BE2C (cell line): ENCODE data around the gene AP2A2.
A peak's percentile ranks its signal among the peaks of the same experiment; 100 is the strongest.

Experiments
- DNase-seq: peaks from one replicate; pipeline ENCODE4 v3.0.0-alpha.2; 2020
- H3K27me3 ChIP-seq: fragments of 250-450 bp; sonication (Bioruptor Pico); 2 replicates; pipeline ENCODE4 v1.5.1; 2020; ENCODE audit warnings: mild to moderate bottlenecking
- H3K36me3 ChIP-seq: fragments of 250-450 bp; sonication (Bioruptor Pico); 2 replicates; pipeline ENCODE4 v1.5.1; 2020; ENCODE audit warnings: mild to moderate bottlenecking
- H3K4me1 ChIP-seq: fragments of 250-450 bp; sonication (Bioruptor Pico); 2 replicates; pipeline ENCODE4 v1.5.1; 2020
- H3K4me3 ChIP-seq: 2 replicates; pipeline ENCODE4 v1.5.1; 2011; ENCODE audit warnings: low read depth, low read length
- H3K9me3 ChIP-seq: fragments of 250-450 bp; sonication (Bioruptor Pico); 2 replicates; pipeline ENCODE4 v1.5.1; 2020
- CTCF ChIP-seq: IDR thresholded peaks from 2 replicates; pipeline ENCODE4 v1.5.1; 2012; ENCODE audit warnings: mild to moderate bottlenecking, low read depth, low read length

The AP2A2 gene

GRCh38 chr11:1028291-1028540 lies 102.5 kb downstream of the AP2A2 start:
- Histone ChIP-seq H3K27me3 (no peaks in the 10 kb centered on the region), H3K36me3 (no peaks in the 10 kb centered on the region), H3K9me3 (no peaks in the 10 kb centered on the region), H3K4me3 (no peak overlapping the region), H3K4me1 (no peaks in the 10 kb centered on the region)
- TF ChIP-seq CTCF: no peak
- DNase-seq: no peak

- Histone ChIP-seq H3K4me1 (no peaks in the 10 kb centered on the region), H3K27me3 (no peaks in the 10 kb centered on the region), H3K9me3 (no peaks in the 10 kb centered on the region), H3K36me3 (no peaks in the 10 kb centered on the region), H3K4me3 (no peak overlapping the region)
- DNase-seq: no peak
- no peak for TF ChIP-seq CTCF
These were observed 102.9 kb downstream of the AP2A2 start for GRCh38 chr11:1028616-1029015.

- Histone ChIP-seq H3K4me3 (no peak overlapping the region), H3K4me1 (no peaks in the 10 kb centered on the region), H3K9me3 (no peaks in the 10 kb centered on the region), H3K27me3 (no peaks in the 10 kb centered on the region), H3K36me3 (no peaks in the 10 kb centered on the region)
- no peak for DNase-seq
- no peak for TF ChIP-seq CTCF
These were observed 103.4 kb downstream of the AP2A2 start for GRCh38 chr11:1029051-1029450.

GRCh38 chr11:1029654-1030053 lies 104.0 kb downstream of the AP2A2 start:
- Histone ChIP-seq H3K9me3 (no peaks in the 10 kb centered on the region), H3K4me1 (no peaks in the 10 kb centered on the region), H3K27me3 (no peaks in the 10 kb centered on the region), H3K36me3 (no peaks in the 10 kb centered on the region), H3K4me3 (no peak overlapping the region)
- peak; percentile 24 for DNase-seq
- TF ChIP-seq CTCF: no peak

- DNase-seq: no peak
- no peaks in the 10 kb centered on the region for H3K36me3 ChIP-seq
- H3K9me3 ChIP-seq: no peaks in the 10 kb centered on the region
- H3K27me3 ChIP-seq: no peaks in the 10 kb centered on the region
- no peak overlapping the region for H3K4me3 ChIP-seq
- no peak for TF ChIP-seq CTCF
- H3K4me1 ChIP-seq: no peaks in the 10 kb centered on the region
These were observed 104.4 kb downstream of the AP2A2 start for GRCh38 chr11:1030086-1030485.

- no peak for TF ChIP-seq CTCF
- Histone ChIP-seq H3K4me1 (no peaks in the 10 kb centered on the region), H3K36me3 (no peaks in the 10 kb centered on the region), H3K9me3 (no peaks in the 10 kb centered on the region), H3K4me3 (no peak overlapping the region), H3K27me3 (no peaks in the 10 kb centered on the region)
- DNase-seq: no peak
These were observed 104.9 kb downstream of the AP2A2 start for GRCh38 chr11:1030556-1030955.
